ENCODE data around the gene PTPN13.

The PTPN13 gene

GRCh38 chr4:86593688-86594558 lies at the start of gene PTPN13:
Gene PTPN13 (plus strand): TSS chr4:86594315. CDS start chr4:86635257, 40,942 bp downstream.
- DNase-seq = peak; percentile 49

- DNase-seq = no peak
These were observed 47.0 kb upstream of the PTPN13 start for GRCh38 chr4:86547140-86547539.

GRCh38 chr4:86549163-86549788 lies 44.8 kb upstream of the PTPN13 start:
- no peak for DNase-seq

- no peak for DNase-seq
These were observed 42.7 kb upstream of the PTPN13 start for GRCh38 chr4:86551387-86551786.

- no peak for DNase-seq
These were observed 39.5 kb upstream of the PTPN13 start for GRCh38 chr4:86554646-86555045.

- DNase-seq = no peak
These were observed 37.2 kb upstream of the PTPN13 start for GRCh38 chr4:86556791-86557415.

GRCh38 chr4:86557526-86557925 lies 36.6 kb upstream of the PTPN13 start:
- no peak for DNase-seq

- no peak for DNase-seq
These were observed 35.9 kb upstream of the PTPN13 start for GRCh38 chr4:86558258-86558657.

GRCh38 chr4:86558797-86559196 lies 35.3 kb upstream of the PTPN13 start:
- DNase-seq = no peak

- DNase-seq = no peak
These were observed 33.7 kb upstream of the PTPN13 start for GRCh38 chr4:86560447-86560846.

- no peak for DNase-seq
These were observed 32.9 kb upstream of the PTPN13 start for GRCh38 chr4:86561256-86561655.

- no peak for DNase-seq
These were observed 30.7 kb upstream of the PTPN13 start for GRCh38 chr4:86563416-86563815.

- no peak for DNase-seq
These were observed 29.3 kb upstream of the PTPN13 start for GRCh38 chr4:86564795-86565194.

GRCh38 chr4:86565651-86566050 lies 28.5 kb upstream of the PTPN13 start:
- no peak for DNase-seq

GRCh38 chr4:86569103-86569870 lies 24.8 kb upstream of the PTPN13 start:
- no peak for DNase-seq

- no peak for DNase-seq
These were observed 14.2 kb upstream of the PTPN13 start for GRCh38 chr4:86579941-86580340.

GRCh38 chr4:86582410-86582809 lies 11.7 kb upstream of the PTPN13 start:
- no peak for DNase-seq

- DNase-seq = no peak
These were observed 7.9 kb upstream of the PTPN13 start for GRCh38 chr4:86586160-86586572.

- DNase-seq = no peak
These were observed 7.3 kb upstream of the PTPN13 start for GRCh38 chr4:86586626-86587380.

GRCh38 chr4:86587381-86588140 lies 6.6 kb upstream of the PTPN13 start:
- no peak for DNase-seq

- DNase-seq = no peak
These were observed 1.4 kb upstream of the PTPN13 start for GRCh38 chr4:86592553-86593249.
